ENCODE measurements around the gene AADACL4.

- no peak for TF ChIP-seq CTCF (IDR thresholded peaks at IDR 0.05)
- TF ChIP-seq POLR2A (IDR thresholded peaks at IDR 0.05), result no peak
- no peak for TF ChIP-seq POLR2AphosphoS5 (IDR thresholded peaks at IDR 0.05)
- TF ChIP-seq EP300 (IDR thresholded peaks at IDR 0.05; ENCODE audit: low read depth), result no peak
These were observed 29.3 kb upstream of the AADACL4 start for GRCh38 chr1:12614402-12615158.

All from transverse colon (tissue), 4 donors.